Activated CD4-positive, CD25-positive, alpha-beta regulatory T cell (primary cell): Measurements from ENCODE around the gene KLHL33.
"Not testable (repeated sequence)": the region's sequence is repeated elsewhere in the genome, so short reads cannot be mapped to it uniquely, and the experiment has no call there.

Experiments used
- DNase-seq, 4 experiments: peaks; one replicate each; lab custom pipeline; 2025; lab: John Stamatoyannopoulos, UW

The KLHL33 gene

DNA sequence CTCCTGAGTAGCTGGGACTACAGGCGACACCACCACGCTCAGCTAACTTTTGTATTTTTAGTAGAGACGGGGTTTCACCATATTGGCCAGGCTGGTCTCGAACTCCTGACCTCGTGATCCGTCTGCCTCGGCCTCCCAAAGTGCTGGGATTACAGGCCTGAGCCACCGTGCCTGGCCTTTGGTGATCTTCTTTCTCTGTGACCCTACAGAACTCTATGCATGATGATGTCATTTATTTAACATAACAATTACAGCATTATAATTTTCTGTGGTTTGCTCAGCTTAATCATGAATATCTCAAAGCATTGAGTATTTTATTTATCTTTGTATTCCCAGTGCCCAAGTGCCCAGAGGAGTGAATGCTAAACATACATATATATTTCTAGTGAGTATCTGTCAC, 16.9 kb upstream of the KLHL33 start:
- DNase-seq, result not testable (repeated sequence)

DNA sequence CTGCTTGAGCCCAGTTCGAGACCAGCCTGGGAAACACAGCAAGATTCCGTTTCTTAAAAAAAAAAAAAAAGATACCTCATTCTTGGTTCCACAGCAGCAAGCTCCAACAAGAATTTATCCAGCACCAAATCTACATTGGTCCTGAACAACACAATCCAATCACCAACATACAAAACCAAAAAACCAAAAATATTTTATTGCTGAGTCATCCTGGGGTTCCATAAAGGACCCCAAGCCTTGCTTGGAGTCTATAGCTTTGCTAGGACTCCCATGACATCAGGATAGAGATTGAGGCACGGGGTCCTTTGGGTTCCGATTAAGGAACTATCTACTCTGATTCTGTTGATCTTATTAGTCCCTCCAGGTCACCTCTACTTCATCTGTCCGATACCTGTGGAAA, 10.9 kb upstream of the KLHL33 start:
- DNase-seq, result no peak

DNA sequence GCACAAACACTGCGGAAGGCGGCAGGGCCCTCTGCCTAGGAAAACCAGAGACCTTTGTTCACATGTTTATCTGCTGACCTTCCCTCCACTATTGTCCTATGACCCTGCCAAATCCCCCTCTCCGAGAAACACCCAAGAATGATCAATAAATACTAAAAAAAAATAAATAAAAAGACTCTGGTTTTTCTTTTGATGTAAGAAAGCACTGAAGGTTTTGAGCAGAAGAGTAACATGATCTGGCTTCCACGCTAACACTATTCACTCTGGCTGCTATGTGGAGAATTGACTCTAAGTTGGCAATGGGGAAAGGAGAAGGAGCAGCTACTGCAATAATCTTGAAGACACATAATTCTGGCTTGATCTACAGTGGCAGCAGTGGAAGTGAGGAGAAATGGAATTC, 7.7 kb upstream of the KLHL33 start:
- DNase-seq, result not testable (repeated sequence)

DNA sequence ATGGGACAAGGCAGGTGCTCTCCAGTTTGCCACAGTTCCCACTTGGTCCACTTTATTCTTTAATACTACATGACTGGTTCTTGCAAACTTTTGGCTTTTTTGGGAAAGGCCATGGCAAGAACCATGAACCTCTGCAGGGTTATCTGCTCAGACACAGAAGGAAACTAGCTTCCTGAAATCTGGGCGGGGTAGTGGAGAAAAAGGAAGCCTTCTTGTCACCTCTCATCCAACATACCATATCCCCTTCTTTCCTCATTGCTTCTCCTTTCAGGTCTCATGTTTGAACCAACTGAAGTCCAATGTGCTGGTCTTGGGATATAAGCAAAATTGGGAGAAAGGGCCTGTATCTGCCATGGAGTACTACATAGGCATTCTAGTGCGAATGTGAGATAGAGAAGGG, 5.5 kb upstream of the KLHL33 start:
- DNase-seq, result no peak

DNA sequence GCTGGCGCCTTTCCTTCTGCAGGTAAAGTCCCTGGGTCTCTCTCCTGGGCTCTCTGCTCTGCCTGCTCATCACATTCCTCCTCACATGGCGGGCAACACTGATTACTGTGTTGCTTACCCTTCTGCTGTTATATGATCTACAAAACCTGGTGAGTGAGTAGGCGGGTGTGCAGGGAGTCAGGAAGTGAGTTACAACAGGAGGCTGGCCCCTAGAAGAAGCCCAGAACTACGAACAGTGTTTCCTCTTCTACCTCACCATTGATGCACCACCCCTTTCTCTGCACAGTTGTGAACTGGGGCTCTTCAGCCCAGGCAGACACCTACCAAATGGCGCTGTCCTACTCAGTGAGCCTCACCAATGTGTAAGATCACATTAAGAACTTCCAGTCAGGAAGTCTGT, 4.9 kb upstream of the KLHL33 start:
- DNase-seq, result no peak

GRCh38 chr14:20440465-20440864, 4.5 kb upstream of the KLHL33 start:
- no peak for DNase-seq

GRCh38 chr14:20438664-20439063, 2.7 kb upstream of the KLHL33 start:
- no peak for DNase-seq

DNA sequence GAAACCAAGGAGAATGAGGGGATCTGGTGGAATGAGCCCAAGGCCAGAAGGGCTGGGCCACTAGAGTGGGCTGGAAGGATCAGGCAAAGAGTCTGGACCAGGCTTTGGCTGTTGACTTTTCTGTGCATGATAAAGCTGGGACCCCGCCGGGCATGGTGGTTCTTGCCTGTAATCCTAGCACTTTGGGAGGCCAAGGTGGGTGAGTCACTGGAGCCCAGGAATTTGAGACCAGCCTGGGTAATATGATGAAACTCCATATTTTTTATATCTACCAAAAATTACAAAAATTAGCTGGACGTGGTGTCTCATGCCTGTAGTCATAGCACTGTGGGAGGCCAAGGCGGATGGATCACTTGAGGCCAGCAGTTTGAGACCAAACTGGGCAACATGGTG, 393 bp upstream of the KLHL33 start:
- no peak for DNase-seq

DNA sequence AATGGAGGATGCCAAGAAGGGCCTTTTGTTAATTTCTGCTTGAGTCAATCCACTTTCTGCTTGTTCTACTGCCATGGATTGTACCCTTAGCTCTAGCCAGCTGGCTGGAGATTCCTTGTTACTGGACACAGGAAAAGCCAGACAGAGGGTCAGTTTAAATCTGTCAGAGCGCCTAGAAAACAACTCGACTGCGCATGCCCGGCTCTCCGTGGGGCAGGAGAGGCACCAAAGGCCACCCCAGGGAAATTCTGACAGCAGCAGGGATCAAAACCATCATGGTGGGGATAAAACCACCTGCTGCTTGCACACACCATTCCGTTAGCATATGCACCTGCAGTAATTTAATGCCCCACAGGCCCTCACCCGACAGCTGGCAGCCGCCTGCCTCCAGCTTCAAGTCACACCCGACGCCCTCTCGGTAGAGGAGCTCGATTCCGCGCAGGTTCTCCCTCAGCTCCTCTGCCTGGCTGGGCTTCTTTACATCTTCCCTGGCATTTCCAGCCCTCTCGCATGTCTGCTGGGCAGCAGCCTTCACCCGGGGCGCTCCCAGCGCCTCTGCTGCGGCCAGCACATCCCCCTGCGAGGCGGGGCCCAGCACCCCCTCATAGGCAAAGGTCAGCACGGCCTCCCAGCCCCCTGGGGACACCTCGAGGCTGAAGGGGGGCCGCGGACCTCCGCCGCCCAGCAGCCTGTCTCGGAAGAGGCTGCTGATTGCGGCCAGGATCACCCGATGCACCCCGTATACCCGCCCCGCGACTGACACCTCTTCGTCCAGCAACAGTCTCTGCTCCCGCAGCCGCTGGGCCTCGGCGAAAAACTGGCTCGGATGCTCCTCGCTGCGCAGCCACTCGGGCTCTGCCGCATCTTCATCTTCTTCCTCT, 1.0 kb downstream of the KLHL33 start:
- no peak for DNase-seq

- no peak for DNase-seq
These were observed 5.9 kb downstream of the KLHL33 start for GRCh38 chr14:20429801-20430669.

DNA sequence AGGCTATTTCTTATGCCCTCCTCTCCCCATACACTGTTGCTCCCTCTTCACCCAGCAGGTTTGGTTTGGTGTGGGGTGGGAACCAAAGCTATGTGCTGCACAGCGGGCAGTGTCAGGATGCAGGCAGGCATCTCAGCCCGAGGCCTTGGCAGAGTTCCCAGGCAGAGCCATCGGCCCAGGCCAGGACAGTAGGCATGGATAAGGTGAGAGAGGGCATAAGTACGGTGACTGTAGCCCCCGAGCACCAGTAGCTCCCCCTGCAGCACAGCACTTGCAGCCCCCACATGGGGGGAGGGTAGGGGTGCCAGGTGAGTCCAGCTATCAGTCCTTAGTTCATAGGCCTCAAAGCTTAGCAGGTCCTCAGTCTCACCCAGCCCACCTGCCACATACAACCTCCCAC, 7.2 kb downstream of the KLHL33 start:
- no peak for DNase-seq

DNA sequence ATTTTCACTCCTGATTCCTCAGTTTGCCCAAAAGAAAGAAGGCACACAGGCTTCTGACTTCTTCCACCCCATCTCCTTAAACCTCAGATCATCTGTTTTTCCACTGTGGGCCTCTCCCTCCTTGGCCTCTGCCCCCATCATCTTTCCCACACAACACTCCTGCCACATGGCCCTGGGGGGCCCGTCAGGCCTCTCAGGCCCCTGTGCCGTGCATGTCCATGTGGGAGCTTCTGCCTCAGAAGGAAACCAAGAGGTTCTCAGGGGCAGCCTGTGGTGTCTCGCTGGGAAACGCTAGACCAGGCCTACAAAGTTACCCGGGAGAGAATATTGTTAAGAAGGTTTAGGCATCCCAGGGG, 8.0 kb downstream of the KLHL33 start:
- no peak for DNase-seq

- no peak for DNase-seq
These were observed 8.5 kb downstream of the KLHL33 start for GRCh38 chr14:20427231-20428009.

- DNase-seq, result no peak
These were observed 11.1 kb downstream of the KLHL33 start for GRCh38 chr14:20424851-20425250.

- DNase-seq, result no peak
These were observed 13.1 kb downstream of the KLHL33 start for GRCh38 chr14:20422886-20423285.

DNA sequence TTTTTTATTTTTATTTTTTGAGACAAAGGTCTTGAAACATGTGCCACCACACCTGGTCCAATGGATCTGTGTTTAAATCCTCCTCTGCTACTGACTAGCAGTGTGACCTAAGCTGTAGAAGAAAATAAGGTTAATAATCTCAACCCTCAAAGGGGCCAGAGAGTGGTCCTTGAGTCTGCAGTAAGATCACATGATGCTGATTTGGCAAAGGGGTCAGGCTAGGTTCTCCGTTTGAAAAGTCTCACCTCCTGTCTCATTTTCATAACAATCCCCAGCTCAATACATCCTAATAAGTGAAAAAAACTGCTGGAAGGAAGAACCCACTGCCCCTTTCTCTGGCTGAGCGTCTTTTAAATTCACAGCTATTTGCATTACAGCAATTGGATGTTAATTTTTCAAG, 14.7 kb downstream of the KLHL33 start:
- DNase-seq, result no peak

DNA sequence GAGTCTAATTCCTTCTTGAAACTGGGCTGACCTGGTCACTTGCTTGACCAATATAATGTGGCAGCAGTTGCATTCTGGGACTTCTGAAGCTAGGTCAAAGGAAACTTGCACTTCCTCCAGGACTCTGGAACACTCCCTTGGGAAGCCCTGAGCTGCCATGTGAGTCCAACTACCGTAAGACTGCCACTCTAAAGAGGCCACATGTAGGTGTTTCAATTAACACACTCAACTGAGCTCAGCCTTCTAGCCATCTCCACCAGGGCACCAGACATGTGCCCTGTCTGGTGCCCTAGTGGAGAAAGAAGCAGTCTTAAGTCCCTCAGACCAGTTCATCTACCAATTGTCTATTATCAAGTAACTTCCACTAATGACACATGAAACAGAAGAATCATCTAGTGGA, 16.5 kb downstream of the KLHL33 start:
- DNase-seq, result no peak

DNA sequence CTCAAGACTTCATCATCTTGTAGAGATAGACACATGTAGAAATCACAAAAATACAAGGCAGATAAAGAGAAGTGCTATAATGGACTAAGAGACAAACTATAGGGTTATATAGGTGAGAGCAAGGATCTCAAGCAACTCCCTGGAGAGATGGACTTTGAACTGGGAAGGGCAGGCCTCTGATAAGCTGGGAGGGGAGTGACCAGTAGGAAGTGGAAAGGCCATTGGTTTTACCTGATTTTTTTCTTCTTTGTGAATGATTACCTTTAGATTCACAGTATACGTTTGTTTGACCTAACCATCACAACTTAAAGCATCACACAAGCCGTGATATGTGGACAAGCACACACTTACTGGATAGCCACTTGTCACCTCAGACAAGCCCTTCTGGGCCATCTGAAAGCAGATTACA, 17.5 kb downstream of the KLHL33 start:
- no peak for DNase-seq

DNA sequence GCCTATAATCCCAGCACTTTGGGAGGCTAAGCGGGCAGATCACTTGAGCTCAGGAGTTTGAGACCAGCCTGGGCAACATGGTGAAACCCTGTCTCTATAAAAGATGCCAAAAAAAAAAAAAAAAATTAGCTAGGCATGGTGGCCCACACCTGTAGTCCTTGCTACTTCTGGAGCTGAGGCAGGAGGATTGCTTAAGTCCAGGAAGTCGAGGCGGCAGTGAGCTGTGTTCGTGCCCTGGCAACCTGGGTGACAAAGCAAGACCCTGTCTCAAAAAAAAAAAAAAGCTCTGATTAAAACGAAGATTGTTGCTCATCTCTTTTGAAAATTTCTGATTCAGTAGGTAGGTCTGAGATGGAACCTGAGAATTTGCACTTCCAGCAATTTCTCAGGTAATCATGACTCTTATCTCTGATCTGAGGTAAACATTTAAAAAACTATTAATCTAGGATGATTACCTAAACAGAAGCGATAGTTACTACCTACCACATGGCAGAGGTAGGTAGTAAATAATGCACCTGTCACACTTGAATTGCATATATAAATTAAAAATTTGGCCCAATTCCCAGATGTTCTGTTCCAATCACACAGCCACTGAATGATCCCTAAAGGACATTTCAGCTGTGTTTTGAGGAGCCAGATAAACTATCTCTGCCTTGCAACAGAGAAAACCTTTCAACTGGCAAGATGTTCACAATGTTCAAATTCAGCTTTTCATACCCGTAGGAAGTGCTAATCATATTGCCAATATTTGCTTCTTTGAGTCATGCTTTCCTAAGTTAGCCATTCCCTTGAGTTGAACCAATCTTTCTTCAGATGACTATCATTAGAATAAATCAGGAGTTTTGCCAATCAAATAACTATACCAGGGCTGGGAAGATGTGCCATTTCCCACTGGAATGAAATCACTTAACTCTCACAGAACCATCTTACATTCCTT, 18.4 kb downstream of the KLHL33 start:
- DNase-seq, result no peak

DNA sequence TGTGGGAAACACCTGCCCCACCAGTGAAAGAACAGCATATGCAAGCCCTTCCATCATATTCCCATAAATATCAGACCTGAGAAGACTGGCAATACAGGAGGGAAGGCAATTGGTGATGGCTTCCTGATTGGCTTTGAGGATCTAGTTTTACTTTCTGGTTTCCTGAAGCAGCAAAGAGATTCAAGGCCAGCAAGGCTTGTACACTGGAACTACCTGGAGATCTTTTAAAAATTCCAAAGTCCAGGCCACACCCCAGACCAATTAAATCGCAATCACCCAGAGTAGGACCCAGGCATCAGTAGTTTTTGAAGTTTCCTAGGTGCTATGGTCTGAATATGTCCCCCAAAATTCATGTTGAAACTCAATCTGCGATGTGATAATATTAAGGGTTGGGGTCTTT, 19.7 kb downstream of the KLHL33 start:
- no peak for DNase-seq

- no peak for DNase-seq
These were observed 20.2 kb downstream of the KLHL33 start for GRCh38 chr14:20415782-20416206.
